ENCODE data around the gene ROR1. TPM values are rescaled to one million over a fixed set of nuclear protein-coding genes. Genes with fewer than 3 reads are reported as not detected.

ROR1 gene
- total and polyA plus RNA-seq, 2 of the 4 experiments (the other 2 are of a cell fraction), result 4.4 to 10.0 TPM

DNA sequence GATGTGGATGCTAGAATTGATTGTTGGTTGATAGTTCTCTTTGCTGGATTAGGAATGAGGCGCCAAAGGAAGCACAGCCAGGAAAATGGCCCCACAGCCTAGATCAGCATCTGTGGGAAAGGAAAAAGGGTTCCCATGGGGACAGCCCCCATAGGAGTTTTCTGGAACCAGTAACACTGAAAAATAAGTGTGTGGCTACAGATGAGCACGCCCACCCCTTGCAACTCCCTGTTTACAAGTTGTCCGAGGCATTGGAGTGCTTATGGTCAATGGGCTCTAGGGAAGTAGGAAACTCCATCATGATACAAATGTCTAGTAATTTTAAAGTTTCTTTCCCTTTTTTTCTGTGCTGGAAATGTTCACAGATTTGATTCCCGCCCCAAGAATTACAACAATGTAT lies 405.8 kb downstream of the ROR1 start:
- Histone ChIP-seq H2BK15ac (ENCODE audit: low read depth, low read length) (no peak overlapping the region), H3K9me3 (ENCODE audit: control insufficient read depth, insufficient read depth, low read length) (no peaks in the 10 kb centered on the region), H3K27ac (ENCODE audit: insufficient read depth, low read length) (no peak overlapping the region), H4K5ac (ENCODE audit: low read depth, low read length) (no peak overlapping the region), H3K27me3 (ENCODE audit: control insufficient read depth, insufficient read depth, low read length) (no peaks in the 10 kb centered on the region), H3K4me1 (ENCODE audit: control insufficient read depth, insufficient read depth, low read length) (peaks cover 6% of the 10 kb centered on the region), H3K9me1 (ENCODE audit: insufficient read depth, low read length) (no peaks in the 10 kb centered on the region; the same call in 1 of the 2 replicates), H3K23ac (ENCODE audit: low read depth, low read length) (no peak overlapping the region), H2BK20ac (ENCODE audit: low read depth, low read length) (no peak overlapping the region), H4K91ac (ENCODE audit: insufficient read depth, low read depth, low read length) (no peak overlapping the region), H3K4me2 (ENCODE audit: low read depth, low read length) (no peak overlapping the region), H2AK5ac (ENCODE audit: low read depth, low read length) (no peak overlapping the region), H2BK5ac (ENCODE audit: low read depth, low read length, poor library complexity, severe bottlenecking) (no peak overlapping the region), H3K4me3 (ENCODE audit: insufficient read depth, low read depth, low read length) (no peak overlapping the region), H2AK9ac (replicated peaks; ENCODE audit: low read depth, low read length, poor library complexity) (no peak overlapping the region), H4K20me1 (ENCODE audit: insufficient read depth, low read length) (0 out of 2 replicates have a peak, but pooled peaks cover 4% of the 10 kb centered on the region), H3K18ac (ENCODE audit: low read depth, low read length) (no peak overlapping the region), H3K14ac (replicated peaks; ENCODE audit: low read depth, low read length) (no peak overlapping the region), H3K4ac (ENCODE audit: low read depth, low read length) (no peak overlapping the region), H2AFZ (replicated peaks; ENCODE audit: low read length, poor library complexity) (no peak overlapping the region), H2BK120ac (ENCODE audit: low read depth, low read length) (no peak overlapping the region), H3K9ac (ENCODE audit: low read depth, low read length) (no peak overlapping the region), H3K36me3 (ENCODE audit: control insufficient read depth, insufficient read depth, low read length) (peaks cover 11% of the 10 kb centered on the region), H4K8ac (ENCODE audit: low read depth in 2 of 2, low read length in 2 of 2) (no peak overlapping the region), H3K56ac (ENCODE audit: extremely low read depth, insufficient read depth, low read length) (no peak overlapping the region), H3K79me1 (ENCODE audit: low read depth in 1 of 2, low read length in 2 of 2) (no peaks in the 10 kb centered on the region)
- POLR2A ChIA-PET (ENCODE audit: unreplicated experiment), result no interaction called here
- CTCF ChIA-PET, result no interaction called here
- in situ Hi-C loops (cut with MboI; ENCODE audit: low sequenced_read_pairs) (no loop called here), intact Hi-C loops (cut with micrococcal nuclease) (no loop called here), dilution Hi-C loops (cut with HindIII; ENCODE audit: low sequenced_read_pairs, unreplicated experiment) (no loop called here)
- BruUV-seq (replicated peaks), result TSS peak; percentile 42
- ATAC-seq (ENCODE audit: low read depth) (no peak), DNase-seq (no peak)
- WGBS, 2 experiments (ENCODE audit: extremely low coverage in 2 of 2, insufficient read length in 1 of 2), result 100% methylated on average over 1 of the region's 4 CpGs; no CpG with 5 or more reads in 1 of the 2 experiments
- TF ChIP-seq MAZ (IDR thresholded peaks at IDR 0.05; ENCODE audit: borderline replicate concordance, low read depth, low read length) (no peak), RCOR1 (IDR thresholded peaks at IDR 0.05; ENCODE audit: insufficient replicate concordance, low read length) (no peak), SMC3 (IDR thresholded peaks at IDR 0.05; ENCODE audit: low read depth, low read length) (no peak), RAD21 (IDR thresholded peaks at IDR 0.05; ENCODE audit: low read length) (no peak)
